Right lobe of liver (tissue), 6 donors: ENCODE data around the gene IPCEF1. TPM values are rescaled to one million over a fixed set of nuclear protein-coding genes. Genes with fewer than 3 reads are reported as not detected.
"Not testable (repeated sequence)": the region's sequence is repeated elsewhere in the genome, so short reads cannot be mapped to it uniquely, and the experiment has no call there.

Experiments
- ATAC-seq, 4 donors: fragments of 200-7000 bp; cut with Tn5 transposase; one replicate each; pipeline ENCODE4 v1.9.1; 2020; ENCODE audit warnings: mild to moderate bottlenecking in 4 of 4, moderate library complexity in 4 of 4
- DNase-seq, 3 donors: peaks; one replicate each; pipeline ENCODE4 v3.0.0-alpha.2; 2020
- H3K27ac ChIP-seq, 3 donors: fragments of 200-600 bp; one replicate each; pipeline ENCODE4 v1.8.0; 2022
- H3K27me3 ChIP-seq, 2 donors: fragments of 200-600 bp; one replicate each; pipeline ENCODE4 v1.8.0; 2022
- H3K36me3 ChIP-seq, 4 donors: fragments of 200-600 bp; sonication (generic) in 1 of 4; one replicate each; pipeline versions ENCODE4 v1.5.1 to v1.8.0; 2017 to 2022; ENCODE audit warnings: control low read depth in 1 of 4
- H3K4me1 ChIP-seq, 4 donors: fragments of 200-600 bp; sonication (generic) in 1 of 4; one replicate each; pipeline versions ENCODE4 v1.5.1 to v1.8.0; 2017 to 2022; ENCODE audit warnings: control low read depth in 1 of 4
- H3K4me3 ChIP-seq, 3 donors: fragments of 200-600 bp; one replicate each; pipeline ENCODE4 v1.8.0; 2022
- H3K9me3 ChIP-seq, 4 donors: fragments of 200-600 bp; sonication (generic) in 1 of 4; one replicate each; pipeline versions ENCODE4 v1.5.1 to v1.8.0; 2017 to 2022; ENCODE audit warnings: control low read depth in 1 of 4
- CTCF ChIP-seq, 4 donors: fragments of 200-600 bp in 3 of 4; fragments of 450-650 bp in 1 of 4; IDR thresholded peaks; one replicate each; pipeline versions ENCODE4 v1.5.1 to v1.8.0; 2016 to 2022; ENCODE audit warnings: antibody characterized with exemption in 4 of 4, mild to moderate bottlenecking in 2 of 4
- POLR2A ChIP-seq: fragments of 450-650 bp; IDR thresholded peaks from one replicate; pipeline ENCODE4 v1.6.1; 2017; ENCODE audit warnings: antibody characterized with exemption, mild to moderate bottlenecking
- WGBS: methylation state at CpG from one replicate; pipeline ENCODE4 v1.1.6; 2018; ENCODE audit warnings: low coverage, low lambda C conversion rate; ENCODE audit not compliant: insufficient coverage; ENCODE audit errors: missing lambda C conversion rate; 5-methylcytosine and 5-hydroxymethylcytosine counted together
- intact Hi-C, 2 donors: fragments of 100-400 bp; cut with DNase I; formaldehyde crosslinking; loops; one replicate each; pipeline versions ENCODE4 v1.11.2 to v1.14.1; 2022
- total RNA-seq, 6 experiments: library from RNA; depleted of rRNA in 2 of 6; stranded (reverse); fragments of >200 nt in 2 of 6; fragmentation: NEBNext Ultra II Directional in 3 of 6; extraction: Animal tissue kit (Norgen Biotek cat#: 25700) in 3 of 6; gene quantifications; one replicate each; pipeline versions ENCODE4 v1.1.0 to v1.2.4, GENCODE V29; 2016 to 2023
- donor health status: DM: no; HTN: yes; CAD: no.
- donor health status: DM: no; HTN: no; CAD: no.
- donor health status: DM: no; HTN: no; CAD: no.
- donor health status: DM: no; HTN: yes; CAD: no.
- donor health status: DM: no; HTN: yes; CAD: no.

IPCEF1 gene
- total RNA-seq, 6 experiments from 2014 or later: 0.90 to 3.0 (median 1.4) TPM

- H3K36me3 ChIP-seq: no peaks in the 10 kb centered on the region
- H3K9me3 ChIP-seq: no peaks in the 10 kb centered on the region
- DNase-seq: no peak
- H3K27me3 ChIP-seq: no peaks in the 10 kb centered on the region
- H3K27ac ChIP-seq: no peak overlapping the region
- 69% methylated on average over 4 of the region's 4 CpGs for WGBS
- intact Hi-C loops: no loop called here
- no peak for ATAC-seq
- no peaks in the 10 kb centered on the region for H3K4me1 ChIP-seq
- no peak for TF ChIP-seq CTCF (IDR thresholded peaks at IDR 0.05)
- no peak for TF ChIP-seq POLR2A
- no peak overlapping the region for H3K4me3 ChIP-seq
These were observed 149.6 kb downstream of the IPCEF1 start for GRCh38 chr6:154206996-154207395.

- H3K9me3 ChIP-seq: no peaks in the 10 kb centered on the region
- H3K4me3 ChIP-seq: no peak overlapping the region
- no peak for TF ChIP-seq POLR2A
- TF ChIP-seq CTCF (IDR thresholded peaks at IDR 0.05): no peak
- H3K27ac ChIP-seq: no peak overlapping the region
- no peaks in the 10 kb centered on the region for H3K27me3 ChIP-seq
- ATAC-seq (no peak), DNase-seq (no peak)
- WGBS: 93% methylated on average over 2 of the region's 2 CpGs
- H3K4me1 ChIP-seq: no peaks in the 10 kb centered on the region
- intact Hi-C loops: no loop called here
- no peaks in the 10 kb centered on the region for H3K36me3 ChIP-seq
These were observed 150.5 kb downstream of the IPCEF1 start for GRCh38 chr6:154206141-154206540.

GRCh38 chr6:154202958-154203357 is 153.6 kb downstream of the IPCEF1 start:
- no peaks in the 10 kb centered on the region for H3K9me3 ChIP-seq
- H3K36me3 ChIP-seq: no peaks in the 10 kb centered on the region
- no peak for DNase-seq
- no peak overlapping the region for H3K4me3 ChIP-seq
- 80% methylated on average over 6 of the region's 6 CpGs for WGBS
- intact Hi-C loops: no loop called here
- H3K27me3 ChIP-seq: no peaks in the 10 kb centered on the region
- H3K27ac ChIP-seq: no peak overlapping the region
- H3K4me1 ChIP-seq: no peaks in the 10 kb centered on the region
- no peak for ATAC-seq
- TF ChIP-seq POLR2A: no peak
- TF ChIP-seq CTCF (IDR thresholded peaks at IDR 0.05): no peak

GRCh38 chr6:154202339-154202738 is 154.3 kb downstream of the IPCEF1 start:
- Histone ChIP-seq H3K4me1 (no peaks in the 10 kb centered on the region), H3K36me3 (no peaks in the 10 kb centered on the region), H3K27ac (no peak overlapping the region), H3K4me3 (no peak overlapping the region), H3K27me3 (no peaks in the 10 kb centered on the region), H3K9me3 (no peaks in the 10 kb centered on the region)
- intact Hi-C loops: no loop called here
- ATAC-seq: peak in 3 of 4 donors; percentile 38 to 69 (median 53)
- no peak for DNase-seq
- 44% methylated on average over 3 of the region's 3 CpGs for WGBS
- TF ChIP-seq POLR2A (no peak), CTCF (IDR thresholded peaks at IDR 0.05) (no peak)

GRCh38 chr6:154201688-154202087 is 154.9 kb downstream of the IPCEF1 start:
- ATAC-seq: peak in 2 of 4 donors; percentile 27 to 41
- H3K4me3 ChIP-seq, H3K27me3 ChIP-seq, H3K4me1 ChIP-seq, H3K27ac ChIP-seq, intact Hi-C loops, H3K36me3 ChIP-seq, DNase-seq, H3K9me3 ChIP-seq: not testable (repeated sequence)
- WGBS: 89% methylated on average over 4 of the region's 4 CpGs
